PC-3 (cell line): Measurements from ENCODE around the gene ARL5A. TPM values are rescaled to one million over a fixed set of nuclear protein-coding genes. Genes with fewer than 3 reads are reported as not detected.

Experiments used
- ATAC-seq: fragments of 200-7000 bp; cut with Tn5 transposase; 2 replicates; pipeline ENCODE4 v1.9.1; 2020; ENCODE audit warnings: mild to moderate bottlenecking, moderate library complexity
- BruUV-seq: library from RNA; stranded (reverse); fragments of 400-500 nt; replicated peaks from 2 replicates; lab custom pipeline; 2021; lab: Mats Ljungman, UMichigan
- CTCF ChIA-PET: fragments of 300-600 bp; sonication (Branson Sonifier 250); formaldehyde crosslinking; loops from one replicate; lab custom pipeline; 2022; ENCODE audit warnings: antibody characterized with exemption; lab: Charles Lee
- POLR2A ChIA-PET: fragments of 300-600 bp; sonication (Branson Sonifier 250); formaldehyde crosslinking; loops from one replicate; lab custom pipeline; 2022; ENCODE audit warnings: antibody characterized with exemption; ENCODE audit not compliant: unreplicated experiment; lab: Charles Lee
- DNase-seq: peaks from one replicate; pipeline ENCODE4 v3.0.0-alpha.2; 2015
- H2AFZ ChIP-seq: fragments of 300-600 bp; sonication (generic); 2 replicates; pipeline ENCODE4 v1.6.0; 2016; ENCODE audit warnings: antibody characterized with exemption, low read length
- H3F3A ChIP-seq: fragments of 300-600 bp; sonication (generic); one replicate; pipeline ENCODE4 v1.6.0; 2017; ENCODE audit warnings: antibody characterized with exemption, low read length, control low read depth, mild to moderate bottlenecking; ENCODE audit not compliant: unreplicated experiment
- H3K27ac ChIP-seq: fragments of 300-600 bp; sonication (generic); 2 replicates; pipeline ENCODE4 v1.5.1; 2016; ENCODE audit warnings: mild to moderate bottlenecking, low read length
- H3K27me3 ChIP-seq: fragments of 300-600 bp; sonication (generic); 2 replicates; pipeline ENCODE4 v1.6.1; 2016; ENCODE audit warnings: low read length, mixed read lengths
- H3K36me3 ChIP-seq: fragments of 300-600 bp; sonication (generic); 2 replicates; pipeline ENCODE4 v1.6.1; 2016; ENCODE audit warnings: low read depth, mixed run types, low read length, mixed read lengths
- H3K4me1 ChIP-seq: fragments of 300-600 bp; sonication (generic); 2 replicates; pipeline ENCODE4 v1.5.1; 2016; ENCODE audit warnings: low read length; ENCODE audit not compliant: insufficient read depth
- H3K4me2 ChIP-seq: fragments of 300-600 bp; sonication (generic); 2 replicates; pipeline ENCODE4 v1.6.0; 2016; ENCODE audit warnings: low read length
- H3K4me3 ChIP-seq: fragments of 300-600 bp; sonication (generic); 2 replicates; pipeline ENCODE4 v1.5.1; 2016; ENCODE audit warnings: mild to moderate bottlenecking, low read length, mixed read lengths
- H3K79me2 ChIP-seq: fragments of 300-600 bp; sonication (generic); 2 replicates; pipeline ENCODE4 v1.6.1; 2017; ENCODE audit warnings: low read length, mixed read lengths
- H3K9ac ChIP-seq: fragments of 300-600 bp; sonication (generic); 2 replicates; pipeline ENCODE4 v1.6.0; 2016; ENCODE audit warnings: mild to moderate bottlenecking, low read length
- H3K9me2 ChIP-seq: fragments of 300-600 bp; sonication (generic); replicated peaks from 2 replicates; pipeline ENCODE4 v1.6.1; 2016; ENCODE audit warnings: mixed run types, low read length, mixed read lengths
- H3K9me3 ChIP-seq: fragments of 300-600 bp; sonication (generic); 2 replicates; pipeline ENCODE4 v1.6.1; 2016; ENCODE audit warnings: low read length, mixed read lengths
- H4K20me1 ChIP-seq: fragments of 300-600 bp; sonication (generic); 2 replicates; pipeline ENCODE4 v1.6.1; 2016; ENCODE audit warnings: low read length, mixed read lengths
- CTCF ChIP-seq: fragments of 300-600 bp; sonication (generic); conservative IDR thresholded peaks from 2 replicates; pipeline ENCODE4 v1.5.1; 2017; ENCODE audit warnings: antibody characterized with exemption, low read depth, mild to moderate bottlenecking, low read length
- EZH2 ChIP-seq: fragments of 300-600 bp; sonication (generic); IDR thresholded peaks from one replicate; pipeline ENCODE4 v1.6.1; 2017; ENCODE audit warnings: antibody characterized with exemption, mild to moderate bottlenecking, low read length; ENCODE audit not compliant: unreplicated experiment
- EZH2phosphoT487 ChIP-seq: fragments of 300-600 bp; sonication (generic); IDR thresholded peaks from 2 replicates; pipeline ENCODE4 v1.6.1; 2018; ENCODE audit warnings: mild to moderate bottlenecking, antibody characterized with exemption, low read length, borderline replicate concordance
- intact Hi-C: fragments of 100-400 bp; cut with micrococcal nuclease; formaldehyde crosslinking; loops from 2 replicates; pipeline ENCODE4 v1.9.0; 2023
- total RNA-seq: library from RNA; depleted of rRNA; stranded (reverse); fragments of >200 nt; gene quantifications from 2 replicates; pipeline ENCODE4 v1.2.3, GENCODE V29; 2014

ARL5A gene
- total RNA-seq, 1 experiment from 2014 or later = 45.6 TPM

GRCh38 chr2:151793123-151793522 lies 35.1 kb downstream of the ARL5A start:
- Histone ChIP-seq H3K4me2 (no peak overlapping the region), H4K20me1 (no peaks in the 10 kb centered on the region), H2AFZ (no peak overlapping the region), H3K9me3 (no peaks in the 10 kb centered on the region), H3K27ac (no peak overlapping the region), H3F3A (no peaks in the 10 kb centered on the region), H3K4me3 (no peak overlapping the region), H3K27me3 (no peaks in the 10 kb centered on the region), H3K4me1 (no peaks in the 10 kb centered on the region), H3K36me3 (no peaks in the 10 kb centered on the region), H3K9me2 (no peaks in the 10 kb centered on the region), H3K9ac (no peak overlapping the region), H3K79me2 (no peaks in the 10 kb centered on the region)
- ATAC-seq (no peak), DNase-seq (no peak)
- intact Hi-C loops = no loop called here
- CTCF ChIA-PET = no interaction called here
- POLR2A ChIA-PET = no interaction called here
- BruUV-seq = no TSS peak
- TF ChIP-seq EZH2phosphoT487 (no peak), CTCF (no peak), EZH2 (no peak)

- Histone ChIP-seq H3F3A (no peaks in the 10 kb centered on the region), H3K9me2 (no peaks in the 10 kb centered on the region), H3K36me3 (no peaks in the 10 kb centered on the region), H3K9me3 (no peaks in the 10 kb centered on the region), H3K9ac (no peak overlapping the region), H3K27ac (no peak overlapping the region), H3K27me3 (no peaks in the 10 kb centered on the region), H3K4me2 (no peak overlapping the region), H4K20me1 (no peaks in the 10 kb centered on the region), H3K4me3 (no peak overlapping the region), H3K4me1 (no peaks in the 10 kb centered on the region), H3K79me2 (no peaks in the 10 kb centered on the region), H2AFZ (no peak overlapping the region)
- DNase-seq (no peak), ATAC-seq (no peak)
- POLR2A ChIA-PET = no interaction called here
- intact Hi-C loops = no loop called here
- BruUV-seq = no TSS peak
- TF ChIP-seq CTCF = peak; percentile 26
- no peak for TF ChIP-seq EZH2phosphoT487
- no peak for TF ChIP-seq EZH2
- CTCF ChIA-PET = interaction anchor here (0.6 kb wide), 1 partner anchor 244 kb away, joined by 3 read pairs; no protein-coding TSS in a partner anchor
These were observed 35.6 kb downstream of the ARL5A start for GRCh38 chr2:151792589-151792988.

- Histone ChIP-seq H3K36me3 (no peaks in the 10 kb centered on the region), H3K27ac (no peak overlapping the region), H3K4me3 (no peak overlapping the region), H3K27me3 (no peaks in the 10 kb centered on the region), H3K4me2 (no peak overlapping the region), H3K9ac (no peak overlapping the region), H3K79me2 (no peaks in the 10 kb centered on the region), H3K9me2 (no peaks in the 10 kb centered on the region), H3K9me3 (no peaks in the 10 kb centered on the region), H4K20me1 (no peaks in the 10 kb centered on the region), H3K4me1 (no peaks in the 10 kb centered on the region), H2AFZ (no peak overlapping the region), H3F3A (no peaks in the 10 kb centered on the region)
- TF ChIP-seq CTCF (no peak), EZH2phosphoT487 (no peak), EZH2 (no peak)
- no TSS peak for BruUV-seq
- intact Hi-C loops = no loop called here
- POLR2A ChIA-PET = no interaction called here
- CTCF ChIA-PET = no interaction called here
- DNase-seq (no peak), ATAC-seq (no peak)
These were observed 36.7 kb downstream of the ARL5A start for GRCh38 chr2:151791545-151791944.
